HCT116 (cell line): ENCODE results near the gene ARMH4. TPM values are rescaled to one million over a fixed set of nuclear protein-coding genes. Genes with fewer than 3 reads are reported as not detected.

Experiments
- ATAC-seq: fragments of 200-7000 bp; cut with Tn5 transposase; 2 replicates; pipeline ENCODE4 v1.9.1; 2020; ENCODE audit warnings: mild to moderate bottlenecking, moderate library complexity
- BruUV-seq: library from RNA; stranded (reverse); fragments of 400-500 nt; replicated peaks from 2 replicates; lab custom pipeline; 2021; lab: Mats Ljungman, UMichigan
- CTCF ChIA-PET: fragments of 300-600 bp; sonication (Branson Sonifier 250); formaldehyde crosslinking; loops from one replicate; lab custom pipeline; 2021; ENCODE audit warnings: antibody characterized with exemption; lab: Charles Lee
- POLR2A ChIA-PET: fragments of 300-600, 350-600 bp; sonication (Branson Sonifier 250); formaldehyde crosslinking; loops from one replicate; lab custom pipeline; 2021; ENCODE audit warnings: antibody characterized with exemption; lab: Charles Lee
- RAD21 ChIA-PET, 2 experiments: fragments of 300-600 bp; sonication (Branson Sonifier 250); formaldehyde crosslinking; loops; one replicate each; lab custom pipeline; 2023; ENCODE audit warnings: low total read pairs in 2 of 2; ENCODE audit not compliant: uncharacterized antibody in 2 of 2, unreplicated experiment in 2 of 2, low non-redundant PET in 1 of 2; lab: Charles Lee
- DNase-seq: peaks from one replicate; pipeline ENCODE4 v3.0.0-alpha.2; 2010; ENCODE audit warnings: low read depth, low spot score
- H2AFZ ChIP-seq: fragments of 200-600 bp; shearing (Covaris generic), sonication (generic); 2 replicates; pipeline ENCODE4 v1.6.1; 2017; ENCODE audit warnings: low read depth, mixed run types, mixed read lengths, antibody characterized with exemption, low read length; ENCODE audit not compliant: poor library complexity, severe bottlenecking
- H3K27ac ChIP-seq: 2 replicates; pipeline ENCODE4 v1.5.1; 2012; ENCODE audit warnings: low read depth, low read length
- H3K27me3 ChIP-seq: fragments of 200-600 bp; sonication (generic); 2 replicates; pipeline ENCODE4 v1.6.1; 2016; ENCODE audit warnings: mixed run types, low read length, mixed read lengths; ENCODE audit not compliant: insufficient read depth
- H3K36me3 ChIP-seq, 2 experiments: fragments of 200-500 bp in 1 of 2; fragments of 200-600 bp in 1 of 2; sonication (Bioruptor generic) in 1 of 2; sonication (generic) in 1 of 2; 2 replicates each; pipeline versions ENCODE4 v1.5.1 to v1.6.1; 2014 to 2016; ENCODE audit warnings: low read length in 2 of 2, inconsistent platforms in 1 of 2, mixed read lengths in 1 of 2, mixed run types in 1 of 2; ENCODE audit not compliant: insufficient read depth in 2 of 2, control insufficient read depth in 1 of 2
- H3K4me1 ChIP-seq, 2 experiments: fragments of 200-600 bp in 1 of 2; sonication (generic) in 1 of 2; 2 replicates each; pipeline versions ENCODE4 v1.5.1 to v1.6.1; 2012 to 2017; ENCODE audit warnings: low read length in 2 of 2, inconsistent platforms in 1 of 2, mild to moderate bottlenecking in 1 of 2, mixed read lengths in 1 of 2, mixed run types in 1 of 2, moderate library complexity in 1 of 2; ENCODE audit not compliant: insufficient read depth in 2 of 2, control insufficient read depth in 1 of 2
- H3K4me2 ChIP-seq: fragments of 200-600 bp; sonication (generic); 2 replicates; pipeline ENCODE4 v1.6.1; 2017; ENCODE audit warnings: mixed run types, low read length, mixed read lengths
- H3K4me3 ChIP-seq, 2 experiments: fragments of 200-600 bp in 1 of 2; sonication (generic) in 1 of 2; replicated peaks in 1 of 2; 2 replicates each; pipeline ENCODE4 v1.5.1; 2011 to 2016; ENCODE audit warnings: low read length in 2 of 2, control low read depth in 1 of 2, low read depth in 1 of 2, mild to moderate bottlenecking in 1 of 2, mixed read lengths in 1 of 2, mixed run types in 1 of 2
- H3K79me2 ChIP-seq: fragments of 200-600 bp; sonication (generic); 2 replicates; pipeline ENCODE4 v1.6.1; 2017; ENCODE audit warnings: mild to moderate bottlenecking, mixed run types, low read length, moderate library complexity, mixed read lengths; ENCODE audit not compliant: insufficient read depth
- H3K9ac ChIP-seq: fragments of 200-600 bp; sonication (generic); 2 replicates; pipeline ENCODE4 v1.6.1; 2016; ENCODE audit warnings: low read length, mixed read lengths
- H3K9me2 ChIP-seq: fragments of 200-600 bp; sonication (generic), shearing (Covaris generic); 2 replicates; pipeline ENCODE4 v1.6.1; 2017; ENCODE audit warnings: mixed run types, mild to moderate bottlenecking, moderate library complexity; ENCODE audit not compliant: insufficient read depth
- H3K9me3 ChIP-seq, 2 experiments: fragments of 200-500 bp in 1 of 2; fragments of 200-600 bp in 1 of 2; sonication (Bioruptor generic) in 1 of 2; sonication (generic) in 1 of 2; 2 replicates each; pipeline ENCODE4 v1.6.1; 2014 to 2017; ENCODE audit warnings: low read length in 2 of 2, mixed read lengths in 2 of 2, inconsistent platforms in 1 of 2, low read depth in 1 of 2, mild to moderate bottlenecking in 1 of 2, mixed run types in 1 of 2, moderate library complexity in 1 of 2; ENCODE audit not compliant: control insufficient read depth in 1 of 2, insufficient read depth in 1 of 2
- H4K20me1 ChIP-seq: fragments of 200-600 bp; sonication (generic), shearing (Covaris generic); 2 replicates; pipeline ENCODE4 v1.6.1; 2017; ENCODE audit warnings: mixed run types, mild to moderate bottlenecking, moderate library complexity; ENCODE audit not compliant: insufficient read depth
- CBX3 ChIP-seq: IDR thresholded peaks from 2 replicates; pipeline ENCODE4 v1.6.1; 2012; ENCODE audit warnings: low read depth
- CEBPB ChIP-seq: IDR thresholded peaks from 2 replicates; pipeline ENCODE4 v1.6.1; 2012; ENCODE audit warnings: low read depth
- EGR1 ChIP-seq: IDR thresholded peaks from 2 replicates; pipeline ENCODE4 v1.6.1; 2012; ENCODE audit warnings: low read depth
- ELF1 ChIP-seq: IDR thresholded peaks from 2 replicates; pipeline ENCODE4 v1.6.1; 2012; ENCODE audit warnings: low read depth, borderline replicate concordance
- EZH2 ChIP-seq: fragments of 200-600 bp; sonication (generic); IDR thresholded peaks from 2 replicates; pipeline ENCODE4 v1.6.1; 2017; ENCODE audit warnings: antibody characterized with exemption, mixed run types
- EZH2phosphoT487 ChIP-seq: fragments of 200-600 bp; IDR thresholded peaks from 2 replicates; pipeline ENCODE4 v1.6.1; 2018; ENCODE audit warnings: antibody characterized with exemption, borderline replicate concordance
- FOSL1 ChIP-seq: IDR thresholded peaks from 2 replicates; pipeline ENCODE4 v1.6.1; 2012; ENCODE audit warnings: low read depth
- JUND ChIP-seq: IDR thresholded peaks from 2 replicates; pipeline ENCODE4 v1.6.1; 2012
- RAD21 ChIP-seq: IDR thresholded peaks from 2 replicates; pipeline ENCODE4 v1.6.1; 2012; ENCODE audit warnings: low read depth, mild to moderate bottlenecking
- SIN3A ChIP-seq: IDR thresholded peaks from 2 replicates; pipeline ENCODE4 v1.6.1; 2012; ENCODE audit warnings: low read depth
- SP1 ChIP-seq: IDR thresholded peaks from 2 replicates; pipeline ENCODE4 v1.6.1; 2012; ENCODE audit warnings: low read depth
- SRF ChIP-seq: IDR thresholded peaks from 2 replicates; pipeline ENCODE4 v1.6.1; 2012; ENCODE audit warnings: low read depth
- YY1 ChIP-seq: IDR thresholded peaks from 2 replicates; pipeline ENCODE4 v1.6.1; 2011; ENCODE audit warnings: low read length, low read depth, moderate library complexity, mild to moderate bottlenecking; ENCODE audit not compliant: insufficient replicate concordance; ENCODE audit errors: extremely low read depth
- intact Hi-C: fragments of 100-400 bp; cut with micrococcal nuclease; formaldehyde crosslinking; loops from 2 replicates; pipeline ENCODE4 v1.10.0; 2022
- total RNA-seq: library from RNA; stranded (reverse); gene quantifications from one replicate; pipeline ENCODE4 v1.2.1, GENCODE V29; 2021; ENCODE audit not compliant: unreplicated experiment
- TF ChIP-seq, protein P1 (sequence below): IDR thresholded peaks from 2 replicates; pipeline ENCODE4 v1.6.1; 2012
- TF ChIP-seq, protein P2 (sequence below): IDR thresholded peaks from 2 replicates; pipeline ENCODE4 v1.6.1; 2011; ENCODE audit warnings: mild to moderate bottlenecking, low read length, moderate library complexity; ENCODE audit not compliant: insufficient replicate concordance; ENCODE audit errors: extremely low read depth
- TF ChIP-seq, protein P3 (sequence below), 3 experiments: fragments of 200-600 bp in 1 of 3; sonication (generic) in 1 of 3; IDR thresholded peaks in 2 of 3; conservative IDR thresholded peaks in 1 of 3; 2 replicates each; pipeline ENCODE4 v1.5.1; 2012 to 2017; ENCODE audit warnings: low read depth in 2 of 3, low read length in 2 of 3, antibody characterized with exemption in 1 of 3, borderline replicate concordance in 1 of 3, control low read depth in 1 of 3, mild to moderate bottlenecking in 1 of 3, mixed read lengths in 1 of 3, mixed run types in 1 of 3, moderate library complexity in 1 of 3; ENCODE audit not compliant: insufficient read depth in 1 of 3

Gene ARMH4
- total RNA-seq, 1 experiment from 2014 or later: 1.7 TPM

DNA sequence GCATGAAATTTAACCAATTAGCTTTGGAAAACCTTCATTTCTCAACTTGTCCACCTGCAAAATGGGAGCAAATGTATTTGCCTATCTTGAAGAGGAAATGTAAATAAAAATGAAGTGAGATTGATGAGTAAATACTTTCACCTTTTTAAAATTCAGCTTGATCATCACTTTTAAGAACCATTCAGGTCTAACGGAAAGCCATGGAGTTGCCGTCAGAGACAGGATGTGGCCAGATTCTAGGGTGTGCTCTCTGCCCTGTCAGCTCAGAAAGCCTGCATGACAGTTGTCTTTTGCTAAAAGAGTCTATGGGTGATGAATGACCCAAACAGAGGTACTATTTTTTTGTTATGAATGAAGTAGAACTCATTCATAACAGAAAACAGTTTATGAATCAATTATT is 181.8 kb downstream of the ARMH4 start:
- DNase-seq: no peak
- H3K79me2 ChIP-seq: no peaks in the 10 kb centered on the region
- CTCF ChIA-PET: no interaction called here
- H3K27me3 ChIP-seq: peaks cover 50% of the 10 kb centered on the region
- RAD21 ChIA-PET: no interaction called here
- POLR2A ChIA-PET: no interaction called here
- no peak overlapping the region for H2AFZ ChIP-seq
- no peaks in the 10 kb centered on the region for H4K20me1 ChIP-seq
- H3K9me2 ChIP-seq: no peaks in the 10 kb centered on the region
- intact Hi-C loops: loop anchor here (10.0 kb wide), 1 partner anchor 1675 kb away; no protein-coding TSS in a partner anchor
- H3K4me3 ChIP-seq: no peak overlapping the region
- no peak overlapping the region for H3K9ac ChIP-seq
- H3K36me3 ChIP-seq: no peaks in the 10 kb centered on the region
- TF ChIP-seq CBX3 (no peak), EZH2 (no peak), FOSL1 (no peak), RAD21 (no peak), ELF1 (no peak), JUND (no peak)
- no peaks in the 10 kb centered on the region for H3K9me3 ChIP-seq
- no peaks in the 10 kb centered on the region for H3K4me1 ChIP-seq
- H3K4me2 ChIP-seq: no peak overlapping the region
- no TSS peak for BruUV-seq
- no peak for ATAC-seq
- H3K27ac ChIP-seq: no peak overlapping the region

DNA sequence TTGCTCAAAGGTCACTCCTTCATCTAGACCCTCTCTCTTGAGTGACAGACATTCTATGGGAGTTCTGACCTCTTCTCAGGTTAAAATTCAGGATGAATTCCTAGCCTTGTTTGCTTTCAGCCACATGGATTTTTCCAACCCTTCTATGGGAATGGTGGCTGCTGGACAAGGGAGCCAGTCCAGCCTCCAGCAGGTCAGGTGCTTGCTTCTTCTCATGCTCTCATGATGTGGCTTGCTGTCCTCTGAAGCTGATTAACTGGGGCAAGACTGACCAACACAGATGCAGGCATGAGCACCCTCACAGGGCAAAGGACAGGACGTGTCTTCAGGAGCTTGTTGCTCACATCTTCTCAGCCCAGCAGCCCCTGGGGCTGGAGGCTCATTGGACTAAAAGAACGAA is 188.9 kb downstream of the ARMH4 start:
- no peaks in the 10 kb centered on the region for H3K36me3 ChIP-seq
- RAD21 ChIA-PET: no interaction called here
- ATAC-seq: no peak
- no peaks in the 10 kb centered on the region for H3K9me3 ChIP-seq
- no peak for DNase-seq
- no peak overlapping the region for H3K4me2 ChIP-seq
- H3K27ac ChIP-seq: no peak overlapping the region
- intact Hi-C loops: no loop called here
- peaks cover 41% of the 10 kb centered on the region for H3K27me3 ChIP-seq
- POLR2A ChIA-PET: interaction anchor here (0.6 kb wide), 1 partner anchor 130 kb away, joined by 3 read pairs; no protein-coding TSS in a partner anchor
- no peaks in the 10 kb centered on the region for H3K9me2 ChIP-seq
- H2AFZ ChIP-seq: no peak overlapping the region
- TF ChIP-seq YY1 (no peak), EZH2phosphoT487 (no peak), EGR1 (no peak), SRF (no peak), RAD21 (no peak), CEBPB (no peak), ELF1 (no peak), EZH2 (no peak), SIN3A (no peak), SP1 (no peak)
- TF ChIP-seq, protein P1, sequence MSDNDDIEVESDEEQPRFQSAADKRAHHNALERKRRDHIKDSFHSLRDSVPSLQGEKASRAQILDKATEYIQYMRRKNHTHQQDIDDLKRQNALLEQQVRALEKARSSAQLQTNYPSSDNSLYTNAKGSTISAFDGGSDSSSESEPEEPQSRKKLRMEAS: no peak
- TF ChIP-seq, protein P2, sequence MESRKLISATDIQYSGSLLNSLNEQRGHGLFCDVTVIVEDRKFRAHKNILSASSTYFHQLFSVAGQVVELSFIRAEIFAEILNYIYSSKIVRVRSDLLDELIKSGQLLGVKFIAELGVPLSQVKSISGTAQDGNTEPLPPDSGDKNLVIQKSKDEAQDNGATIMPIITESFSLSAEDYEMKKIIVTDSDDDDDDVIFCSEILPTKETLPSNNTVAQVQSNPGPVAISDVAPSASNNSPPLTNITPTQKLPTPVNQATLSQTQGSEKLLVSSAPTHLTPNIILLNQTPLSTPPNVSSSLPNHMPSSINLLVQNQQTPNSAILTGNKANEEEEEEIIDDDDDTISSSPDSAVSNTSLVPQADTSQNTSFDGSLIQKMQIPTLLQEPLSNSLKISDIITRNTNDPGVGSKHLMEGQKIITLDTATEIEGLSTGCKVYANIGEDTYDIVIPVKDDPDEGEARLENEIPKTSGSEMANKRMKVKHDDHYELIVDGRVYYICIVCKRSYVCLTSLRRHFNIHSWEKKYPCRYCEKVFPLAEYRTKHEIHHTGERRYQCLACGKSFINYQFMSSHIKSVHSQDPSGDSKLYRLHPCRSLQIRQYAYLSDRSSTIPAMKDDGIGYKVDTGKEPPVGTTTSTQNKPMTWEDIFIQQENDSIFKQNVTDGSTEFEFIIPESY: no peak
- TF ChIP-seq, protein P3, sequence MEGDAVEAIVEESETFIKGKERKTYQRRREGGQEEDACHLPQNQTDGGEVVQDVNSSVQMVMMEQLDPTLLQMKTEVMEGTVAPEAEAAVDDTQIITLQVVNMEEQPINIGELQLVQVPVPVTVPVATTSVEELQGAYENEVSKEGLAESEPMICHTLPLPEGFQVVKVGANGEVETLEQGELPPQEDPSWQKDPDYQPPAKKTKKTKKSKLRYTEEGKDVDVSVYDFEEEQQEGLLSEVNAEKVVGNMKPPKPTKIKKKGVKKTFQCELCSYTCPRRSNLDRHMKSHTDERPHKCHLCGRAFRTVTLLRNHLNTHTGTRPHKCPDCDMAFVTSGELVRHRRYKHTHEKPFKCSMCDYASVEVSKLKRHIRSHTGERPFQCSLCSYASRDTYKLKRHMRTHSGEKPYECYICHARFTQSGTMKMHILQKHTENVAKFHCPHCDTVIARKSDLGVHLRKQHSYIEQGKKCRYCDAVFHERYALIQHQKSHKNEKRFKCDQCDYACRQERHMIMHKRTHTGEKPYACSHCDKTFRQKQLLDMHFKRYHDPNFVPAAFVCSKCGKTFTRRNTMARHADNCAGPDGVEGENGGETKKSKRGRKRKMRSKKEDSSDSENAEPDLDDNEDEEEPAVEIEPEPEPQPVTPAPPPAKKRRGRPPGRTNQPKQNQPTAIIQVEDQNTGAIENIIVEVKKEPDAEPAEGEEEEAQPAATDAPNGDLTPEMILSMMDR (IDR thresholded peaks at IDR 0.05 in 2 of 3, conservative IDR thresholded peaks at IDR 0.05 in 1 of 3; ENCODE audit: borderline replicate concordance in 1 of 3, insufficient read depth in 1 of 3, low read depth in 2 of 3, low read length in 2 of 3): no peak
- BruUV-seq: no TSS peak
- CTCF ChIA-PET: no interaction called here
- H3K4me3 ChIP-seq: no peak overlapping the region
- no peaks in the 10 kb centered on the region for H3K79me2 ChIP-seq
- no peaks in the 10 kb centered on the region for H4K20me1 ChIP-seq
- no peaks in the 10 kb centered on the region for H3K4me1 ChIP-seq
- no peak overlapping the region for H3K9ac ChIP-seq
